Neuronal stem cell (in vitro differentiated cells): ENCODE data around the gene SEC16B.

ENCODE experiments used
- DNase-seq: peaks from one replicate; pipeline ENCODE4 v3.0.0-alpha.2; 2013; ENCODE audit warnings: low spot score
- H2AFZ ChIP-seq: one replicate; pipeline ENCODE4 v1.6.1; 2013; ENCODE audit warnings: mild to moderate bottlenecking, low read length, inconsistent platforms
- H2AK5ac ChIP-seq: 2 replicates; pipeline ENCODE4 v1.6.1; 2013; ENCODE audit warnings: low read depth, mild to moderate bottlenecking, inconsistent platforms, low read length, moderate library complexity, mixed read lengths
- H2BK120ac ChIP-seq: 2 replicates; pipeline ENCODE4 v1.6.1; 2013; ENCODE audit warnings: low read depth, mild to moderate bottlenecking, inconsistent platforms, low read length, moderate library complexity, mixed read lengths
- H2BK12ac ChIP-seq: one replicate; pipeline ENCODE4 v1.6.1; 2013; ENCODE audit warnings: low read length, inconsistent platforms
- H2BK15ac ChIP-seq: 2 replicates; pipeline ENCODE4 v1.6.1; 2013; ENCODE audit warnings: mild to moderate bottlenecking, low read length, inconsistent platforms, mixed read lengths
- H2BK5ac ChIP-seq: one replicate; pipeline ENCODE4 v1.6.1; 2013; ENCODE audit warnings: inconsistent platforms, mild to moderate bottlenecking, low read length, moderate library complexity
- H3K14ac ChIP-seq: one replicate; pipeline ENCODE4 v1.6.1; 2013; ENCODE audit warnings: low read length, inconsistent platforms
- H3K18ac ChIP-seq: 2 replicates; pipeline ENCODE4 v1.6.1; 2013; ENCODE audit warnings: low read length, inconsistent platforms
- H3K23ac ChIP-seq: 2 replicates; pipeline ENCODE4 v1.6.1; 2013; ENCODE audit warnings: low read depth, mild to moderate bottlenecking, mixed read lengths, low read length, inconsistent platforms; ENCODE audit not compliant: poor library complexity
- H3K27ac ChIP-seq: replicated peaks from 3 replicates; pipeline ENCODE4 v1.5.1; 2013; ENCODE audit warnings: low read length, inconsistent platforms
- H3K27me3 ChIP-seq, 3 experiments: 2 replicates each; pipeline ENCODE4 v1.6.1; 2013; ENCODE audit warnings: low read length in 3 of 3, mild to moderate bottlenecking in 2 of 3, inconsistent platforms in 1 of 3, low read depth in 1 of 3, mixed read lengths in 1 of 3, moderate library complexity in 1 of 3; ENCODE audit not compliant: control insufficient read depth in 3 of 3, insufficient read depth in 3 of 3
- H3K36me3 ChIP-seq, 2 donors: replicated peaks in 1 of 2; 2 replicates each; pipeline ENCODE4 v1.6.1; 2013; ENCODE audit warnings: low read length in 2 of 2; ENCODE audit not compliant: control insufficient read depth in 2 of 2, insufficient read depth in 2 of 2
- H3K4ac ChIP-seq: 2 replicates; pipeline ENCODE4 v1.6.1; 2013; ENCODE audit warnings: inconsistent platforms, mild to moderate bottlenecking, low read length, moderate library complexity
- H3K4me1 ChIP-seq, 2 donors: 1 replicate in 1 of 2; 2 replicates in 1 of 2; pipeline ENCODE4 v1.6.1; 2013; ENCODE audit warnings: low read length in 2 of 2, low read depth in 1 of 2; ENCODE audit not compliant: control insufficient read depth in 2 of 2, insufficient read depth in 1 of 2
- H3K4me2 ChIP-seq: one replicate; pipeline ENCODE4 v1.6.1; 2013; ENCODE audit warnings: mild to moderate bottlenecking, low read length, inconsistent platforms; ENCODE audit not compliant: insufficient read depth, poor library complexity, severe bottlenecking
- H3K4me3 ChIP-seq, 2 donors: 2 replicates each; pipeline ENCODE4 v1.5.1; 2013; ENCODE audit warnings: low read length in 2 of 2, mild to moderate bottlenecking in 2 of 2, inconsistent platforms in 1 of 2, moderate library complexity in 1 of 2
- H3K79me1 ChIP-seq: one replicate; pipeline ENCODE4 v1.6.1; 2013; ENCODE audit warnings: low read depth, mild to moderate bottlenecking, inconsistent platforms, low read length, moderate library complexity
- H3K9ac ChIP-seq: one replicate; pipeline ENCODE4 v1.6.1; 2013; ENCODE audit warnings: mild to moderate bottlenecking, low read depth, low read length, inconsistent platforms; ENCODE audit not compliant: poor library complexity
- H3K9me3 ChIP-seq, 2 donors: replicated peaks in 1 of 2; 2 replicates each; pipeline versions ENCODE3 to v1.6.1; 2013; ENCODE audit warnings: low read length in 2 of 2, mild to moderate bottlenecking in 2 of 2, inconsistent platforms in 1 of 2, low read depth in 1 of 2, mixed read lengths in 1 of 2, moderate library complexity in 1 of 2; ENCODE audit not compliant: control insufficient read depth in 2 of 2, insufficient read depth in 1 of 2
- H4K8ac ChIP-seq: one replicate; pipeline ENCODE4 v1.6.1; 2013; ENCODE audit warnings: low read depth, mild to moderate bottlenecking, inconsistent platforms, low read length, moderate library complexity
- H4K91ac ChIP-seq: one replicate; pipeline ENCODE4 v1.6.1; 2013; ENCODE audit warnings: low read length, low read depth, mild to moderate bottlenecking, inconsistent platforms; ENCODE audit not compliant: poor library complexity
- WGBS, 2 donors: extraction: QIAGEN DNeasy Blood & Tissue Kit; methylation state at CpG; one replicate each; pipeline ENCODE4 v1.1.7; 2013; ENCODE audit warnings: missing lambda C conversion rate in 2 of 2, mixed read lengths in 1 of 2; ENCODE audit not compliant: insufficient read length in 2 of 2, insufficient replicate concordance in 1 of 2; ENCODE audit errors: extremely low coverage in 2 of 2; 5-methylcytosine and 5-hydroxymethylcytosine counted together

Gene SEC16B

DNA sequence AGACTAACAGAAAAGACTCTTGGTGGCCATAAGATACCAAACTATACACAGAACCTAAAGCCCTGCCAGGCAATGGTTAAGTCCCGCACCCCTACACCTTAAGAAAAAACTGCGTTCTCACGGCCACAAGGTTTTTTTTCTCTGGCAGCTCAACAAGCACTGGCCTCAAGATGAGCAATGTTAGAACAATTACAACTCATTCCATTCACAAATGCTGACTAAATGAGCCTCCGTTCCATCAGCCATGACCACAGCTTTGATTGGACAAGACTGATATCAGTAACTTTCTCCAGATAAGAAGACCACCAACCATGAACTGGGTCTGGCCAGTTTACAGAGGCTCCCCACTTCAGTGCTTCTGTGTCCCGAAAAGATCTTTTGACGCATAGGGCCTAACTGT, 31.9 kb downstream of the SEC16B start:
- H2BK15ac ChIP-seq = no peak overlapping the region

GRCh38 chr1:177937174-177937770, 32.6 kb downstream of the SEC16B start:
- DNase-seq = no peak
- peak overlapping the region; percentile 42 for H2BK15ac ChIP-seq
- no peak overlapping the region for H2BK5ac ChIP-seq
- no CpG with 5 or more reads among the region's 9 CpGs for WGBS, 2 donors
- H3K23ac ChIP-seq = no peak overlapping the region
- no peak overlapping the region for H3K4me3 ChIP-seq
- no peak overlapping the region for H3K14ac ChIP-seq
- H2BK120ac ChIP-seq = no peak overlapping the region
- no peaks in the 10 kb centered on the region for H3K9me3 ChIP-seq
- peaks cover 0 to 6% of the 10 kb centered on the region in 2 donors for H3K4me1 ChIP-seq
- H2AFZ ChIP-seq = no peak overlapping the region
- H2BK12ac ChIP-seq = no peak overlapping the region
- H3K27me3 ChIP-seq = peaks cover 0 to 2% (median 0%) of the 10 kb centered on the region in 3 experiments
- H3K4ac ChIP-seq = no peak overlapping the region
- peak overlapping the region; percentile 60 for H2AK5ac ChIP-seq
- H4K8ac ChIP-seq = no peak overlapping the region
- no peaks in the 10 kb centered on the region for H3K79me1 ChIP-seq
- H3K18ac ChIP-seq = peak overlapping the region; percentile 21
- H3K27ac ChIP-seq = no peak overlapping the region
- H3K9ac ChIP-seq = no peak overlapping the region
- no peaks in the 10 kb centered on the region for H3K36me3 ChIP-seq
- no peak overlapping the region for H3K4me2 ChIP-seq
- no peak overlapping the region for H4K91ac ChIP-seq

More for the DNA sequence above, 31.9 kb downstream of the SEC16B start:
- no peak overlapping the region for H3K4ac ChIP-seq
- H3K9ac ChIP-seq = no peak overlapping the region
- H3K79me1 ChIP-seq = no peaks in the 10 kb centered on the region
- H2BK120ac ChIP-seq = no peak overlapping the region
- H3K27ac ChIP-seq = no peak overlapping the region
- no peak overlapping the region for H4K91ac ChIP-seq
- no peaks in the 10 kb centered on the region for H3K9me3 ChIP-seq
- no peak overlapping the region for H3K18ac ChIP-seq
- H2BK5ac ChIP-seq = no peak overlapping the region
- no CpG with 5 or more reads among the region's 6 CpGs for WGBS, 2 donors
- H2AFZ ChIP-seq = no peak overlapping the region
- no peak overlapping the region for H3K14ac ChIP-seq
- no peak overlapping the region for H2BK12ac ChIP-seq
- peaks cover 0 to 2% (median 0%) of the 10 kb centered on the region in 3 experiments for H3K27me3 ChIP-seq
- H4K8ac ChIP-seq = no peak overlapping the region
- DNase-seq = no peak
- H3K4me2 ChIP-seq = no peak overlapping the region
- no peak overlapping the region for H2AK5ac ChIP-seq
- peaks cover 0 to 6% of the 10 kb centered on the region in 2 donors for H3K4me1 ChIP-seq
- H3K36me3 ChIP-seq = no peaks in the 10 kb centered on the region
- H3K23ac ChIP-seq = no peak overlapping the region
- H3K4me3 ChIP-seq = no peak overlapping the region

DNA sequence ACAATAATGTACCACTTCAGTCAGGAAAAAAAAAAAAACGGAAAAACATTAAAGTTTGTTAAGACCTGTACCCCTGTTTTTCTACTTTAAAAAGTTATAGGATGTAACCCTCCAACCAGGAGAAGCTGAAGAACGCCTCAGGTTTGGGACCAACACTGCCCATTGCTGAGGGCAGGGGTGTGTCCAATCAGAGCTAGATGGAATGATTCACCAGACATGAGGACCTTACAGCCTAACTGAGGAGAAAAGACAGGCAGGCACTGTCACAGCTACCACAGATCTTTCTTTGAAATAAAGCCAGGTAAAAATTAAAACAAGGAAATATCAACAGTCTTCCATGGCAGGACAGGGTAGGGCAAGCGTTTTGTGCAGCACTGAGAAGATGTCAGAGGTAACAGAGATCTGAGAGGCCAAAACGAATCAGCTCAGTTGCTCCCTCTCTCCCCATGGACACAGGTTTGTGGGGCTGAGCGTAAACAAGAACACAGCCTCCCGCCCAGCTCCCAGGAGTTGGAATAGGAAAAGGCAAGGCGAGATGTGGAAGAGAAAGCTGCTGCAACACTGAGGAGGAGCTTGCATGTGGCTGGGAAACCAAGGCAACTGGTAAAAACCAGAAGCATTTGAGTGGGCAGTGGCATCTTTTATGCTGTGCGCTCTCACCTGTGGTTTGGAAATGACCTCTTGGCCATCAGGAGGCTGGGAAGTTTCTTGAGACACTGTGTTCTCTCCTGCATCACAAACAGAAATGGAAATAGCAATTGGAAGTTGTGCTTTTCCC, 34.0 kb downstream of the SEC16B start:
- no peaks in the 10 kb centered on the region for H3K9me3 ChIP-seq
- no peak overlapping the region for H3K4ac ChIP-seq
- no peak overlapping the region for H2AFZ ChIP-seq
- no peak overlapping the region for H2AK5ac ChIP-seq
- peaks cover 0 to 6% of the 10 kb centered on the region in 2 donors for H3K4me1 ChIP-seq
- H3K23ac ChIP-seq = peak overlapping the region; percentile 14
- no peak overlapping the region for H4K8ac ChIP-seq
- no peak for DNase-seq
- no peaks in the 10 kb centered on the region for H3K27me3 ChIP-seq
- H3K36me3 ChIP-seq = no peaks in the 10 kb centered on the region
- H2BK15ac ChIP-seq = no peak overlapping the region
- no CpG with 5 or more reads among the region's 8 CpGs for WGBS, 2 donors
- no peak overlapping the region for H3K4me2 ChIP-seq
- H3K4me3 ChIP-seq = no peak overlapping the region
- no peak overlapping the region for H3K9ac ChIP-seq
- no peak overlapping the region for H2BK120ac ChIP-seq
- no peak overlapping the region for H4K91ac ChIP-seq
- H3K79me1 ChIP-seq = no peaks in the 10 kb centered on the region
- no peak overlapping the region for H3K14ac ChIP-seq
- H2BK12ac ChIP-seq = no peak overlapping the region
- peak overlapping the region; percentile 32 for H3K18ac ChIP-seq
- no peak overlapping the region for H2BK5ac ChIP-seq
- H3K27ac ChIP-seq = no peak overlapping the region

DNA sequence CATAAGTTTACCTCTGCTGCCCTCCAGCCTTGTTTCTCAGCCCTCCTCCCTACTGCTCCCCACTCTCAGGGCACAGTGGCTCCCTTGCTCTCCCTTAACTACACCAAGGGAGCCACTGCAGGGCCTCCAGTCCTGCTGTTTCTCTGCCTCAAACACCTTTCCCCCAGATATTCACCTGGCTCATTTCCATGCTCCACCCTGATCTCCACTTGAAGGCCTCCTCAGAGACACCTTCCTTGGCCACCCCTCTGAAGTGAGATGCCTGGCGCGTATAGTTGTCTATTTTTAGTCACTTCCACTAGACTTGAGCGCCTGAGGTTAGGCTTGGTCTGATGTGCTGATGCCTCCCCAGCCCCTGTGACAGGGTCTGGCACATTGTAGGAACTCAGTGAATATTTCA, 34.9 kb downstream of the SEC16B start:
- H2BK120ac ChIP-seq = no peak overlapping the region
- H3K9me3 ChIP-seq = no peaks in the 10 kb centered on the region
- no peak overlapping the region for H2BK15ac ChIP-seq
- no peak overlapping the region for H3K27ac ChIP-seq
- H3K14ac ChIP-seq = no peak overlapping the region
- H4K8ac ChIP-seq = no peak overlapping the region
- no peak overlapping the region for H3K18ac ChIP-seq
- H3K4ac ChIP-seq = no peak overlapping the region
- no CpG with 5 or more reads among the region's 3 CpGs for WGBS, 2 donors
- no peaks in the 10 kb centered on the region for H3K36me3 ChIP-seq
- no peak overlapping the region for H3K4me2 ChIP-seq
- no peak overlapping the region for H2BK12ac ChIP-seq
- H3K23ac ChIP-seq = no peak overlapping the region
- H3K4me3 ChIP-seq = no peak overlapping the region
- no peak overlapping the region for H4K91ac ChIP-seq
- peaks cover 0 to 6% of the 10 kb centered on the region in 2 donors for H3K4me1 ChIP-seq
- H3K79me1 ChIP-seq = no peaks in the 10 kb centered on the region
- H3K9ac ChIP-seq = no peak overlapping the region
- no peak overlapping the region for H2BK5ac ChIP-seq
- H2AK5ac ChIP-seq = no peak overlapping the region
- no peak for DNase-seq
- H3K27me3 ChIP-seq = no peaks in the 10 kb centered on the region
- no peak overlapping the region for H2AFZ ChIP-seq
